Left lung (tissue), 10 donors: ENCODE measurements around the gene PDCL2. TPM values are rescaled to one million over a fixed set of nuclear protein-coding genes. Genes with fewer than 3 reads are reported as not detected.
A peak's percentile ranks its signal among the peaks of the same experiment; 100 is the strongest.

Experiments used
- ATAC-seq: fragments of 200-7000 bp; cut with Tn5 transposase; one replicate; pipeline ENCODE4 v1.9.1; 2020; ENCODE audit warnings: moderate library complexity
- DNase-seq, 4 donors: peaks; one replicate each; pipeline ENCODE4 v3.0.0-alpha.2; 2013 to 2020
- H3K27ac ChIP-seq, 2 donors: fragments of 200-600 bp; sonication (generic) in 1 of 2; one replicate each; pipeline versions ENCODE4 v1.5.0 to v1.8.0; 2020 to 2021
- H3K27me3 ChIP-seq, 2 donors: fragments of 200-600 bp; sonication (generic) in 1 of 2; one replicate each; pipeline versions ENCODE4 v1.5.0 to v1.8.0; 2020 to 2021
- H3K36me3 ChIP-seq, 2 donors: fragments of 200-600 bp; sonication (generic) in 1 of 2; one replicate each; pipeline versions ENCODE4 v1.5.0 to v1.8.0; 2020 to 2021
- H3K4me1 ChIP-seq, 2 donors: fragments of 200-600 bp; one replicate each; pipeline ENCODE4 v1.8.0; 2021
- H3K4me3 ChIP-seq, 2 donors: fragments of 200-600 bp; sonication (generic) in 1 of 2; one replicate each; pipeline versions ENCODE4 v1.5.0 to v1.8.0; 2020 to 2021; ENCODE audit warnings: mild to moderate bottlenecking in 1 of 2
- H3K9me3 ChIP-seq, 2 donors: fragments of 200-600 bp; sonication (generic) in 1 of 2; one replicate each; pipeline versions ENCODE4 v1.5.0 to v1.8.0; 2020 to 2021
- CTCF ChIP-seq, 2 donors: fragments of 200-600 bp; sonication (generic) in 1 of 2; IDR thresholded peaks; one replicate each; pipeline versions ENCODE4 v1.5.0 to v1.8.0; 2021; ENCODE audit warnings: antibody characterized with exemption in 2 of 2
- intact Hi-C, 2 donors: fragments of 100-400 bp; cut with DNase I; formaldehyde crosslinking; loops; one replicate each; pipeline versions ENCODE4 v1.11.2 to v1.14.2; 2022
- polyA plus RNA-seq, 6 donors: library from polyadenylated mRNA; unstranded; fragments of 120-200 nt; gene quantifications; one replicate each; pipeline ENCODE4 v1.2.1, GENCODE V29; 2013; ENCODE audit not compliant: insufficient read length in 6 of 6
- total RNA-seq, 2 donors: library from RNA; stranded (reverse); fragmentation: NEBNext Ultra II Directional; extraction: Animal tissue kit (Norgen Biotek cat#: 25700); gene quantifications; one replicate each; pipeline ENCODE4 v1.2.1, GENCODE V29; 2021
- donor health status: DM: no; HTN: yes; CAD: no.
- donor health status: DM: no; HTN: no; CAD: no.

Gene PDCL2
- total and polyA plus RNA-seq, 8 donors: 0.53 TPM; not detected in 7

GRCh38 chr4:55547466-55547770 is 44.6 kb downstream of the PDCL2 start:
- Histone ChIP-seq H3K9me3 (no peaks in the 10 kb centered on the region), H3K4me1 (peaks cover 4 to 18% of the 10 kb centered on the region in 2 donors), H3K27ac (peak overlapping the region; percentile 93 to 99), H3K4me3 (peak overlapping the region; percentile 74 to 81), H3K36me3 (no peaks in the 10 kb centered on the region), H3K27me3 (no peaks in the 10 kb centered on the region)
- DNase-seq: peak in 2 of 4 donors; percentile 60 to 80
- intact Hi-C loops: loop anchor here in 1 of 2 donors (10.0 kb wide), 1 partner anchor 203 kb away; the partner anchor contains the start of gene SRD5A3
- no peak for TF ChIP-seq CTCF (IDR thresholded peaks at IDR 0.05)
- peak; percentile 11 for ATAC-seq

- intact Hi-C loops: loop anchor here in 1 of 2 donors (10.0 kb wide), 1 partner anchor 202 kb away; the partner anchor contains the start of gene SRD5A3
- ATAC-seq: peak; percentile 87
Observed at GRCh38 chr4:55546756-55547465, 45.1 kb downstream of the PDCL2 start, which contains the start of gene CLOCK. Gene CLOCK, minus strand, starts transcription at chr4:55546909. Its CDS starts 64,124 bp downstream, at chr4:55482785.

GRCh38 chr4:55546506-55546755 is 45.6 kb downstream of the PDCL2 start:
- H3K9me3 ChIP-seq: no peaks in the 10 kb centered on the region
- intact Hi-C loops: loop anchor here in 1 of 2 donors (10.0 kb wide), 1 partner anchor 202 kb away; the partner anchor contains the start of gene SRD5A3
- H3K27me3 ChIP-seq: no peaks in the 10 kb centered on the region
- no peaks in the 10 kb centered on the region for H3K36me3 ChIP-seq
- H3K27ac ChIP-seq: peak overlapping the region; percentile 93 to 99
- H3K4me3 ChIP-seq: peak overlapping the region; percentile 74 to 81
- ATAC-seq: peak; percentile 87
- TF ChIP-seq CTCF (IDR thresholded peaks at IDR 0.05): no peak
- no peak for DNase-seq
- H3K4me1 ChIP-seq: peaks cover 4 to 18% of the 10 kb centered on the region in 2 donors

More at GRCh38 chr4:55546756-55547465, 45.1 kb downstream of the PDCL2 start, which contains the start of gene CLOCK:
- Histone ChIP-seq H3K27ac (peak within 1 kb of the TSS; percentile 93 to 99), H3K4me1 (peaks cover 4 to 18% of the 10 kb centered on the region in 2 donors), H3K27me3 (no peaks in the 10 kb centered on the region), H3K9me3 (no peaks in the 10 kb centered on the region), H3K36me3 (no peaks in the 10 kb centered on the region), H3K4me3 (peak within 1 kb of the TSS; percentile 74 to 81)
- TF ChIP-seq CTCF (IDR thresholded peaks at IDR 0.05): peak; percentile 35 to 70
- peak; percentile 88 to 96 (median 92) for DNase-seq

- H3K36me3 ChIP-seq: no peaks in the 10 kb centered on the region
- peaks cover 4 to 18% of the 10 kb centered on the region in 2 donors for H3K4me1 ChIP-seq
- H3K27ac ChIP-seq: peak overlapping the region; percentile 93 to 99
- H3K27me3 ChIP-seq: no peaks in the 10 kb centered on the region
- H3K9me3 ChIP-seq: no peaks in the 10 kb centered on the region
- intact Hi-C loops: loop anchor here in 1 of 2 donors (10.0 kb wide), 1 partner anchor 201 kb away; the partner anchor contains the start of gene SRD5A3
- peak overlapping the region; percentile 74 to 81 for H3K4me3 ChIP-seq
- DNase-seq: peak; percentile 82 to 95 (median 86)
- ATAC-seq: peak; percentile 71
- TF ChIP-seq CTCF (IDR thresholded peaks at IDR 0.05): no peak
Observed at GRCh38 chr4:55545641-55546505, 46.2 kb downstream of the PDCL2 start.
